Measurements from ENCODE around the gene PIGN.

PIGN gene

DNA sequence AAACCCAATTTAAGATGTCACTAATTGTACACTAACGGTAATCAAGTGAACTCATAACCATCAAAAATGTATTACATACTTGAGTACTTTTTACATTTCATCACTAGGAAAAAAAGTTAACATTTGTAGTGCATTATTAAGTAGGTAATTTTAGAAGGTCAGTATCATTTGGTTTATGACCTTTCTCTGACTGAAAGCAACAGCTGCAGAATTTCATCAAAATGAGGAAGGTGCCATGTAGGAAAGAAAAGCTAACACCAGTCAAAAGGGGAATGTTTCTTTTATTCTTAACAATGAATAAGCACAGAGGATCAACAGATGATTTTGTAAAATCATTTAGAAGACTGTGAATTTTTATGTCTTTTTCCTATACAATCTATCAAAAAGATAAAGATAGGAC is 79.0 kb downstream of the PIGN start:
- Mint-ChIP-seq H3K9me3 (no peaks in the 10 kb centered on the region), H3K27me3 (no peaks in the 10 kb centered on the region), H3K27ac (no peak overlapping the region), H3K36me3 (ENCODE audit: low read depth) (peaks cover 12% of the 10 kb centered on the region), H3K4me1 (ENCODE audit: low read depth) (no peaks in the 10 kb centered on the region), H3K4me3 (no peak overlapping the region)

GRCh38 chr18:62106271-62106670 is 80.6 kb downstream of the PIGN start:
- Mint-ChIP-seq H3K27ac (no peak overlapping the region), H3K9me3 (no peaks in the 10 kb centered on the region), H3K4me1 (ENCODE audit: low read depth) (no peaks in the 10 kb centered on the region), H3K36me3 (ENCODE audit: low read depth) (peaks cover 24% of the 10 kb centered on the region), H3K27me3 (no peaks in the 10 kb centered on the region), H3K4me3 (no peak overlapping the region)

GRCh38 chr18:62105376-62105775 is 81.5 kb downstream of the PIGN start:
- Mint-ChIP-seq H3K27ac (no peak overlapping the region), H3K4me1 (ENCODE audit: low read depth) (no peaks in the 10 kb centered on the region), H3K36me3 (ENCODE audit: low read depth) (peaks cover 30% of the 10 kb centered on the region), H3K4me3 (no peak overlapping the region), H3K27me3 (no peaks in the 10 kb centered on the region), H3K9me3 (no peaks in the 10 kb centered on the region)

DNA sequence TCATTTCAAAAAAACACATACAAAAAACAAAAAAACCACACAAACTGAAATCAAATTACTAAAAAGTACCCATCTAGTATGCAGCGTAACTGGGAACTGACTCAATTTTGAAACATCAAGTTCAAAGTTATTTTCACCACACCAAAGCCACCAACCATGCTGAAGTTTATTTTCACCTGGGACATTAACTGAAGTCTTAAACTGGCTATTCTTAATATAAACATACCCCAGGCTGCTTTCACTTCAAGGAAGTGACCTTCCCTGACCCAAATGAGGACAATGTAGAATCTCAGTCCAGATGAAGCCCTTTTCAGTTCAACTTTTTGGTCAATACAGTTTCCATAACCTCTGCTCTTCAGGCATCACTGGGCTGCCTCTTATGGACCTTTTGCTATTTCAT is 84.6 kb downstream of the PIGN start:
- H3K27me3 Mint-ChIP-seq = no peaks in the 10 kb centered on the region
- no peak overlapping the region for H3K4me3 Mint-ChIP-seq
- no peaks in the 10 kb centered on the region for H3K4me1 Mint-ChIP-seq (ENCODE audit: low read depth)
- H3K27ac Mint-ChIP-seq = no peak overlapping the region
- H3K9me3 Mint-ChIP-seq = peaks cover 4% of the 10 kb centered on the region
- peaks cover 60% of the 10 kb centered on the region for H3K36me3 Mint-ChIP-seq (ENCODE audit: low read depth)

GRCh38 chr18:62101321-62101721 is 85.5 kb downstream of the PIGN start:
- peaks cover 4% of the 10 kb centered on the region for H3K9me3 Mint-ChIP-seq
- no peak overlapping the region for H3K27ac Mint-ChIP-seq
- H3K4me1 Mint-ChIP-seq (ENCODE audit: low read depth) = no peaks in the 10 kb centered on the region
- H3K27me3 Mint-ChIP-seq = no peaks in the 10 kb centered on the region
- H3K36me3 Mint-ChIP-seq (ENCODE audit: low read depth) = peaks cover 56% of the 10 kb centered on the region
- no peak overlapping the region for H3K4me3 Mint-ChIP-seq

- H3K4me3 Mint-ChIP-seq = no peak overlapping the region
- no peaks in the 10 kb centered on the region for H3K27me3 Mint-ChIP-seq
- peaks cover 5% of the 10 kb centered on the region for H3K4me1 Mint-ChIP-seq (ENCODE audit: low read depth)
- H3K36me3 Mint-ChIP-seq (ENCODE audit: low read depth) = peaks cover 60% of the 10 kb centered on the region
- no peak overlapping the region for H3K27ac Mint-ChIP-seq
- peaks cover 4% of the 10 kb centered on the region for H3K9me3 Mint-ChIP-seq
Observed at GRCh38 chr18:62098960-62099359, 87.9 kb downstream of the PIGN start.

DNA sequence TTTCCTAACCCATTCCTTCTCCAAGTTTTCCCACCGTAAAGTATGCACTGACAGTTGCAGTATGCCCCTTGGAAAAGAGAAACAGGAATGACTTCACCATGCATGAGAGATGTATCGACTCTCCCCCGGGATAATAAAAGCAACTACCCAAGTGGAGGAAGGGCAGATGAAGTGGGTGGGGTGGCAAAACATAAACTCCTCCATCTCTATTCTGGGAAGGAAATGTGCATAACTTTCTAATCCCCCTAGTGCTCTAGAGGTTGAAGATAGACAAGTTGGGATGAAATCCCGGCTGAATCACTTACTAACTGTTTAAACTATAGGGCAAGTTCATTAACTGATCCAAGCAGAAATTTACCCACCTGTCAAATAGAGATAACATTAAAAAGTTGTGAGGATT is 89.2 kb downstream of the PIGN start:
- Mint-ChIP-seq H3K36me3 (ENCODE audit: low read depth) (peaks cover 59% of the 10 kb centered on the region), H3K4me1 (ENCODE audit: low read depth) (peaks cover 5% of the 10 kb centered on the region), H3K4me3 (no peak overlapping the region), H3K27ac (no peak overlapping the region), H3K27me3 (no peaks in the 10 kb centered on the region), H3K9me3 (peaks cover 4% of the 10 kb centered on the region)

- H3K9me3 Mint-ChIP-seq = no peaks in the 10 kb centered on the region
- H3K4me3 Mint-ChIP-seq = no peak overlapping the region
- peaks cover 26% of the 10 kb centered on the region for H3K36me3 Mint-ChIP-seq (ENCODE audit: low read depth)
- peaks cover 22% of the 10 kb centered on the region for H3K4me1 Mint-ChIP-seq (ENCODE audit: low read depth)
- H3K27ac Mint-ChIP-seq = no peak overlapping the region
- H3K27me3 Mint-ChIP-seq = no peaks in the 10 kb centered on the region
Observed at GRCh38 chr18:62091487-62092120, 95.3 kb downstream of the PIGN start.

- H3K27me3 Mint-ChIP-seq = no peaks in the 10 kb centered on the region
- no peak overlapping the region for H3K4me3 Mint-ChIP-seq
- H3K9me3 Mint-ChIP-seq = no peaks in the 10 kb centered on the region
- H3K4me1 Mint-ChIP-seq (ENCODE audit: low read depth) = peaks cover 24% of the 10 kb centered on the region
- H3K27ac Mint-ChIP-seq = no peak overlapping the region
- H3K36me3 Mint-ChIP-seq (ENCODE audit: low read depth) = peaks cover 32% of the 10 kb centered on the region
Observed at GRCh38 chr18:62089174-62089573, 97.7 kb downstream of the PIGN start.

DNA sequence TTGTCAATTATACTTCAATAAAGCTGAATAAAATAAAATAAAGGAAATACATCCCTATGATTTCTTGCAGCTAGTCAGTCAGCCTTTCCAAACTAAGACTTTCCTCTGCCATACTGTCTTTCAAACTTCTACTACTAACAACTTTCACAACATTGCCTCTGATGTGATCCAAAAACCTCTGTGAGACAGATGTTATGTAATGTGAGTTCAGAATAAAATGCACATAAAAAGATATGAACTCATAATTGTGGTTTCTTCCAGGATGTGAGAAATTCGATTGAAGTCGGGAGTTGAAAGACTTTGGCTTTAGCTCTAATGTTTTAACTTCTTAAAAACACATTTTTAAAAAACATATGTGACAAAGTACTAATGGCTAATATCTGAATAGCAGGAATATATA is 98.7 kb downstream of the PIGN start:
- H3K36me3 Mint-ChIP-seq (ENCODE audit: low read depth) = peaks cover 33% of the 10 kb centered on the region

GRCh38 chr18:62085756-62086155 is 101.1 kb downstream of the PIGN start:
- H3K9me3 Mint-ChIP-seq = no peaks in the 10 kb centered on the region
- H3K4me3 Mint-ChIP-seq = no peak overlapping the region
- no peak overlapping the region for H3K27ac Mint-ChIP-seq
- no peaks in the 10 kb centered on the region for H3K27me3 Mint-ChIP-seq
- peaks cover 37% of the 10 kb centered on the region for H3K36me3 Mint-ChIP-seq (ENCODE audit: low read depth)
- peaks cover 31% of the 10 kb centered on the region for H3K4me1 Mint-ChIP-seq (ENCODE audit: low read depth)

More for the DNA sequence above, 98.7 kb downstream of the PIGN start:
- no peaks in the 10 kb centered on the region for H3K9me3 Mint-ChIP-seq
- H3K4me1 Mint-ChIP-seq (ENCODE audit: low read depth) = peaks cover 24% of the 10 kb centered on the region
- H3K27me3 Mint-ChIP-seq = no peaks in the 10 kb centered on the region
- H3K4me3 Mint-ChIP-seq = no peak overlapping the region
- H3K27ac Mint-ChIP-seq = no peak overlapping the region

GRCh38 chr18:62081761-62082294 is 105.0 kb downstream of the PIGN start:
- Mint-ChIP-seq H3K27me3 (no peaks in the 10 kb centered on the region), H3K4me1 (ENCODE audit: low read depth) (peaks cover 17% of the 10 kb centered on the region), H3K4me3 (no peak overlapping the region), H3K36me3 (ENCODE audit: low read depth) (peaks cover 31% of the 10 kb centered on the region), H3K9me3 (no peaks in the 10 kb centered on the region), H3K27ac (no peak overlapping the region)

DNA sequence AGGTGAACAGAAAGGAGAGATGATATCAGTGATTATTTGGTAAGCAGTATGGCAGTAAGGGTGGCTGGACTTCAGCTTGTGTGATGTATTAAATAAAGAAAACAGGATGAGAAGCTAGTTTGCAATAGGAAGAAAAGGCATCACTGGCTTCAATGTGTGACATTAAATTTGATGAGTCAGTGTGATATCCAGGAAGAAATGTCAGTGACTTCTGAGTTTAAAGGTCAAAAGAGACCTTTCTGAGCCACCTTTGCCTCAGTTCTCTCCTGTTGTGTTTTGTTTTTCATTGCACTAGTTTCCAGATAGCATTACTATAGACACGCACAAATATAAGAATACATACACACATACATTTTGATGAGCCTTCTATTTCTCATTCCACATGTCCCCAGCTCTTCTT is 105.6 kb downstream of the PIGN start:
- H3K36me3 Mint-ChIP-seq (ENCODE audit: low read depth) = peaks cover 27% of the 10 kb centered on the region
- H3K27ac Mint-ChIP-seq = no peak overlapping the region

DNA sequence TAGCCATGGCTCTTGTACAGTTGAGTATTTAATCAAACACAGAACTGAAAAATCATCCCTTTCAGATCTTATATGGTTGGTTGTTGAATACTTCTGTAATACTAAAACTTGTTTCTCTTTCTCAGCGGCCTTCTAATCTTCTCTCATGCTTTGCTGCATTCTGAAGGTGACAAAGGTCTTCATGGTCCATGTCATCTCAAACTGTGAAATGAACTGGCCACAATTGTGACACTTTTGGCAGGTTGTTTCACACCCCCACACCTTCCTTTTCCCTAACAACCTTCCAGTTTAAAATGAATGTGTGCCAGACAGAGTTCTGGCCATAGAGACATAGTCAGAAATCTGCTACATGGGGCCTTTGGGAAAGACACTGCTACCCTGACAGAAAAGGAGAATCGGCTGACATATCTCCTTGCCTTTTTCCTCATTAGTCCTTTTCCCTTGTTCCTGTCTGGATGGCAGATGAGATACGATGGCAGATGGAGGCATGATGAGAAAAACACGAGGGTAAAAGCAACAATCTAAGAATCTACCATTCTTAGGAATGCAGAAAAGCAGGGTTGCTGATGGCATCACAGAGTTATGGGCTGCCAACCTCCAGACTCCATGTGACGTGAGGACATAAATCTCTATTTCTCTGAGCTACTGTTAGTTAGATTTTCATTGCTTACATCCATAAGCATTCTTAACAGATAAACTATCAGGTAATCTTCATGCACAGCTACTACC is 106.5 kb downstream of the PIGN start:
- Mint-ChIP-seq H3K36me3 (ENCODE audit: low read depth) (peaks cover 18% of the 10 kb centered on the region), H3K4me3 (no peak overlapping the region), H3K9me3 (no peaks in the 10 kb centered on the region), H3K27me3 (no peaks in the 10 kb centered on the region), H3K4me1 (ENCODE audit: low read depth) (peaks cover 8% of the 10 kb centered on the region), H3K27ac (no peak overlapping the region)

More for the DNA sequence above, 105.6 kb downstream of the PIGN start:
- Mint-ChIP-seq H3K4me3 (no peak overlapping the region), H3K4me1 (ENCODE audit: low read depth) (peaks cover 14% of the 10 kb centered on the region), H3K27me3 (no peaks in the 10 kb centered on the region), H3K9me3 (no peaks in the 10 kb centered on the region)

GRCh38 chr18:62073461-62074281 is 113.2 kb downstream of the PIGN start:
- Mint-ChIP-seq H3K4me3 (no peak overlapping the region), H3K27ac (no peak overlapping the region), H3K27me3 (no peaks in the 10 kb centered on the region), H3K4me1 (ENCODE audit: low read depth) (no peaks in the 10 kb centered on the region), H3K36me3 (ENCODE audit: low read depth) (peaks cover 23% of the 10 kb centered on the region), H3K9me3 (peaks cover 2% of the 10 kb centered on the region)

All from stimulated activated naive CD8-positive, alpha-beta T cell treated with anti-CD3 and anti-CD28 coated beads, Interleukin-15, Interleukin-2, amounts not matched to agents 100 ng/mL and 50 ng/mL, for 24 hours (primary cell).